ENCODE data around the gene RRH.

DNA sequence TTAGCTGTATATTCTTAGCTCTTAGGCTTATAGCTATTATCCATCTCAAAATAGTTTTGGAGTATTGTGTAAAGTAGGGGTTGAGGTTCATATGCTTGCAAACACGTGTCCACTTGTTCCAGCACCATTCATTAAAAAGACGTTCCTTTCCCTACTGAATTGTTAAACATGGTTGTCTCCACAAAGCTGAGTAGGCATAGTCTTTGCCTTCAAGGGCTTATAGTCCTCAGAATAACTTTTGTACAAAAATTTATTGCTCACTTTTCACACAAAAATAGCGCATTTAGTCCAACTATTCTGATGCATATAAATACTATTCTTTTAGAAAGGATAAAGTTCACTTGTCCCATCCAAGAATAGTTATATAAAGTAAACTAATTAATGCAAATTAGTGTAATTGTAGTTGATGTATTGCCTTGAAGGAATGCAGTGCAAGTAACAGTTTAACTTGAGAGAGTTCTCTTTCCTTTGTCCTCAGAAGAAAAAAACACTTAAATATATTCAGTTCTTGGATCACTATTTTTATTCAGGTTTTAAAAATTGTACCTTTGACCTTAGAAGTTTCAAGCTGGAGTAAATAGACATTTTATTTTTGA lies 34.2 kb downstream of the RRH start:
- TF ChIP-seq, protein P1, sequence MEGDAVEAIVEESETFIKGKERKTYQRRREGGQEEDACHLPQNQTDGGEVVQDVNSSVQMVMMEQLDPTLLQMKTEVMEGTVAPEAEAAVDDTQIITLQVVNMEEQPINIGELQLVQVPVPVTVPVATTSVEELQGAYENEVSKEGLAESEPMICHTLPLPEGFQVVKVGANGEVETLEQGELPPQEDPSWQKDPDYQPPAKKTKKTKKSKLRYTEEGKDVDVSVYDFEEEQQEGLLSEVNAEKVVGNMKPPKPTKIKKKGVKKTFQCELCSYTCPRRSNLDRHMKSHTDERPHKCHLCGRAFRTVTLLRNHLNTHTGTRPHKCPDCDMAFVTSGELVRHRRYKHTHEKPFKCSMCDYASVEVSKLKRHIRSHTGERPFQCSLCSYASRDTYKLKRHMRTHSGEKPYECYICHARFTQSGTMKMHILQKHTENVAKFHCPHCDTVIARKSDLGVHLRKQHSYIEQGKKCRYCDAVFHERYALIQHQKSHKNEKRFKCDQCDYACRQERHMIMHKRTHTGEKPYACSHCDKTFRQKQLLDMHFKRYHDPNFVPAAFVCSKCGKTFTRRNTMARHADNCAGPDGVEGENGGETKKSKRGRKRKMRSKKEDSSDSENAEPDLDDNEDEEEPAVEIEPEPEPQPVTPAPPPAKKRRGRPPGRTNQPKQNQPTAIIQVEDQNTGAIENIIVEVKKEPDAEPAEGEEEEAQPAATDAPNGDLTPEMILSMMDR (optimal IDR thresholded peaks at IDR 0.05 in 1 of 3, IDR thresholded peaks at IDR 0.05 in 1 of 3, conservative IDR thresholded peaks at IDR 0.05 in 1 of 3; ENCODE audit: extremely low read depth in 1 of 3, insufficient read depth in 2 of 3, low read length in 3 of 3), result no peak
- no peak for TF ChIP-seq EZH2 (IDR thresholded peaks at IDR 0.05; ENCODE audit: low read length)

All from keratinocyte (primary cell).